ENCODE data around the gene VSTM2B. TPM values are rescaled to one million over a fixed set of nuclear protein-coding genes. Genes with fewer than 3 reads are reported as not detected.

VSTM2B gene
- total RNA-seq, 2 donors from 2014 or later = not detected

GRCh38 chr19:29605653-29606419 lies 80.0 kb downstream of the VSTM2B start, which contains the start of gene POP4:
Gene POP4, plus strand, starts transcription at chr19:29606283. Its CDS starts 36 bp downstream, at chr19:29606319.
- H3K4me3 Mint-ChIP-seq = peak within 1 kb of the TSS; percentile 99
- H3K27me3 Mint-ChIP-seq = no peaks in the 10 kb centered on the region
- H3K9me3 ChIP-seq (ENCODE audit: control insufficient read depth, low read length, poor library complexity, severe bottlenecking) = no peaks in the 10 kb centered on the region
- DNase-seq = peak; percentile 90 to 94 (median 93)
- peaks cover 3% of the 10 kb centered on the region for H3K36me3 Mint-ChIP-seq (ENCODE audit: low read depth)
- peaks cover 18% of the 10 kb centered on the region for H3K4me1 Mint-ChIP-seq
- peak; percentile 84 for ATAC-seq
- H3K27ac Mint-ChIP-seq = peak within 1 kb of the TSS; percentile 100

GRCh38 chr19:29606420-29606747 lies 80.6 kb downstream of the VSTM2B start:
- H3K4me1 Mint-ChIP-seq = peaks cover 18% of the 10 kb centered on the region
- peak overlapping the region; percentile 99 for H3K4me3 Mint-ChIP-seq
- DNase-seq (no peak), ATAC-seq (peak; percentile 33)
- H3K36me3 Mint-ChIP-seq (ENCODE audit: low read depth) = peaks cover 3% of the 10 kb centered on the region
- no peaks in the 10 kb centered on the region for H3K27me3 Mint-ChIP-seq
- H3K9me3 ChIP-seq (ENCODE audit: control insufficient read depth, low read length, poor library complexity, severe bottlenecking) = no peaks in the 10 kb centered on the region
- H3K27ac Mint-ChIP-seq = peak overlapping the region; percentile 100

GRCh38 chr19:29609636-29610035 lies 83.8 kb downstream of the VSTM2B start:
- H3K4me3 Mint-ChIP-seq = no peak overlapping the region
- peaks cover 15% of the 10 kb centered on the region for H3K36me3 Mint-ChIP-seq (ENCODE audit: low read depth)
- peaks cover 18% of the 10 kb centered on the region for H3K4me1 Mint-ChIP-seq
- H3K9me3 ChIP-seq (ENCODE audit: control insufficient read depth, low read length, poor library complexity, severe bottlenecking) = no peaks in the 10 kb centered on the region
- no peaks in the 10 kb centered on the region for H3K27me3 Mint-ChIP-seq
- no peak for ATAC-seq
- peak overlapping the region; percentile 69 for H3K27ac Mint-ChIP-seq
- no peak for DNase-seq

GRCh38 chr19:29610213-29610573 lies 84.4 kb downstream of the VSTM2B start:
- DNase-seq (no peak), ATAC-seq (no peak)
- H3K9me3 ChIP-seq (ENCODE audit: control insufficient read depth, low read length, poor library complexity, severe bottlenecking) = no peaks in the 10 kb centered on the region
- Mint-ChIP-seq H3K27me3 (no peaks in the 10 kb centered on the region), H3K36me3 (ENCODE audit: low read depth) (peaks cover 15% of the 10 kb centered on the region), H3K27ac (peak overlapping the region; percentile 74), H3K4me1 (peaks cover 18% of the 10 kb centered on the region), H3K4me3 (no peak overlapping the region)

- Mint-ChIP-seq H3K27ac (peak overlapping the region; percentile 74), H3K4me3 (no peak overlapping the region), H3K36me3 (ENCODE audit: low read depth) (peaks cover 19% of the 10 kb centered on the region), H3K27me3 (no peaks in the 10 kb centered on the region), H3K4me1 (peaks cover 18% of the 10 kb centered on the region)
- no peaks in the 10 kb centered on the region for H3K9me3 ChIP-seq (ENCODE audit: control insufficient read depth, low read length, poor library complexity, severe bottlenecking)
- DNase-seq (peak; percentile 58 to 84 (median 66)), ATAC-seq (peak; percentile 80)
These were observed 84.9 kb downstream of the VSTM2B start for GRCh38 chr19:29610574-29611271.

GRCh38 chr19:29612121-29612520 lies 86.3 kb downstream of the VSTM2B start:
- no peak for ATAC-seq
- H3K36me3 Mint-ChIP-seq (ENCODE audit: low read depth) = peaks cover 16% of the 10 kb centered on the region
- no peaks in the 10 kb centered on the region for H3K27me3 Mint-ChIP-seq
- peak overlapping the region; percentile 6 for H3K27ac Mint-ChIP-seq
- H3K4me3 Mint-ChIP-seq = no peak overlapping the region
- H3K4me1 Mint-ChIP-seq = peaks cover 11% of the 10 kb centered on the region
- H3K9me3 ChIP-seq (ENCODE audit: control insufficient read depth, low read length, poor library complexity, severe bottlenecking) = no peaks in the 10 kb centered on the region
- no peak for DNase-seq

- H3K9me3 ChIP-seq (ENCODE audit: control insufficient read depth, low read length, poor library complexity, severe bottlenecking) = no peaks in the 10 kb centered on the region
- H3K27me3 Mint-ChIP-seq = no peaks in the 10 kb centered on the region
- peaks cover 16% of the 10 kb centered on the region for H3K36me3 Mint-ChIP-seq (ENCODE audit: low read depth)
- DNase-seq (no peak), ATAC-seq (no peak)
- peaks cover 11% of the 10 kb centered on the region for H3K4me1 Mint-ChIP-seq
- no peak overlapping the region for H3K27ac Mint-ChIP-seq
- no peak overlapping the region for H3K4me3 Mint-ChIP-seq
These were observed 87.2 kb downstream of the VSTM2B start for GRCh38 chr19:29612801-29613595.

GRCh38 chr19:29614046-29614445 lies 88.3 kb downstream of the VSTM2B start:
- no peaks in the 10 kb centered on the region for H3K27me3 Mint-ChIP-seq

More at GRCh38 chr19:29614046-29614445, 88.3 kb downstream of the VSTM2B start:
- H3K36me3 Mint-ChIP-seq (ENCODE audit: low read depth) = peaks cover 16% of the 10 kb centered on the region
- H3K4me3 Mint-ChIP-seq = no peak overlapping the region
- DNase-seq = no peak
- no peak overlapping the region for H3K27ac Mint-ChIP-seq
- peaks cover 9% of the 10 kb centered on the region for H3K4me1 Mint-ChIP-seq
- ATAC-seq = no peak
- no peaks in the 10 kb centered on the region for H3K9me3 ChIP-seq (ENCODE audit: control insufficient read depth, low read length, poor library complexity, severe bottlenecking)

Other genes with a start within 250 kb of the VSTM2B start
- 10 to 100 TPM; 48.8 to 56.6 TPM for gene POP4, start 80.3 kb downstream of the VSTM2B start, total RNA-seq
- 10 to 100 TPM; 13.5 to 20.7 TPM for gene PLEKHF1, start 139.5 kb downstream of the VSTM2B start, total RNA-seq
- gene C19orf12, start 189.3 kb downstream of the VSTM2B start, total RNA-seq = 10 to 100 TPM; 16.6 to 18.6 TPM

All from T-helper 17 cell (primary cell).